ENCODE measurements around the gene MESD.
A peak's percentile ranks its signal among the peaks of the same experiment; 100 is the strongest.
"Not testable (repeated sequence)": the region's sequence is repeated elsewhere in the genome, so short reads cannot be mapped to it uniquely, and the experiment has no call there.

MESD gene

DNA sequence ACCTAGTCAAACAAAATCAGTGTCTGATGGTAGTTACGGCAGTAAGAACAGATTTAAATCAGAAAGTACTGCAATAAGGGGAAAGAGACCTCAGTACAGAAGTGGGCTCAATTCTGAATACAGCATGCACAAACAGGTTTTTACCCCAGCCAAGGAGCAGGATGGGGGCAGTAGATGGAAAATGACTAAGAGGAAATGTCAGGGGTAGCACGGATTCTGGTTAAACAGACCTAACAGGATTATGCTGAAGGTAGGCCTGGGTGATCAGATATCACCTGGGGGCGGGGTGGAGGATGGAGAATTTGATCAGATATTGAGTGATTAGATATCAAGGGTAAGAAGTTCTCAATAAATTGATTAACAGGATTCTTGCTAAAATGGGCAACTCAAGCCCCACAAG lies 19.0 kb downstream of the MESD start:
- in situ Hi-C loops (cut with MboI; ENCODE audit: low pct_unique_long_range_greater_than_20kb, low sequenced_read_pairs) = no loop called here
- no peak for DNase-seq

DNA sequence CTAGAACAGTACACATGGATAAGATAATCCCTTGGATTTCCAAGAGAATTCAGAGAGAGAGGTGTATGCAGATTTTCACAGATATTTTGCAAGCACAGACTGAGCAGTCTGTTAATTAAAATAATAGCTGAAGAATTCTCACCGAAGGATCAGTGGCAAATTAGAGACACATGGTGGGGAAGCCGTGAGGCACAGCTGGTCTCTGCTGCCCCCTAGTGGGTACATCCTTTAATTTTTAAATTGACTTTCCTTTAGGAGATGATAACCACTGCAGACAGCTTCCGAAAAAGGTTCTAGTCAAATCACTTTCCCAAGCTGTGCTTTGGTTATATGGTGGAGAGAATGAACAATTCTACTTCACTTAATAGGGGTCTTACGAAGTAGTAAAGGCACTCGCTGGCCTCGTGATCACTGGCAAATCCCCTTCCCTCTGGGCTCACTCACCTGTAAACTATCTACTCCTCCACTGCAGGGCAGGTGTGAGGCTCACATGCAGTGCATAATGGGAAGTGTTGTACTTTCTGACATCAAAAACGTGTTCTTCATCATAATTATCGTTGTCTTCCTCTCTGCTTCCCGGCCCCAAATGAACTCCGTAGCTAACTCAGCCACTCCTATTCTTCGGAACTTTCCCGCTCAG lies 19.5 kb downstream of the MESD start:
- in situ Hi-C loops (cut with MboI; ENCODE audit: low pct_unique_long_range_greater_than_20kb, low sequenced_read_pairs) = no loop called here

DNA sequence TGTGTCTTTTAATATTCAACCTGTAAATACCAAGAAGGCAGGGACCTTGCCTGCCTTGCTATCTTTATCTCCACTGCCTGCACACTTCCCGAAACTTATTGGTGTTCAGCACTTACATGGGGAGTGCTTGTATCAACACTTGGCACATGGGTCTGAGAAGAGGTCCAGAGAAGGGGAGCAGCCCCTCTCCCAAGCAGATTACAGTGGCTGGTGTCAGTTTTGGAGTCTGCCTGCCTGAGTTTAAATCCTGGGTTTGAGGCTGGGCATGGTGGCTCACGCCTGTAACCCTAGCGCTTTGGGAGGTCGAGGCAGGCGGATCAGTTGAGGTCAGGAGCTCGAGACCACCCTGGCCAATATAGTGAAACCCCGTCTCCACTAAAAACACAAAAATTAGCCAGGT lies 20.3 kb downstream of the MESD start:
- in situ Hi-C loops (cut with MboI; ENCODE audit: low pct_unique_long_range_greater_than_20kb, low sequenced_read_pairs) = no loop called here
- no peak for DNase-seq

More for the DNA sequence above, 19.5 kb downstream of the MESD start:
- peak; percentile 89 for DNase-seq

DNA sequence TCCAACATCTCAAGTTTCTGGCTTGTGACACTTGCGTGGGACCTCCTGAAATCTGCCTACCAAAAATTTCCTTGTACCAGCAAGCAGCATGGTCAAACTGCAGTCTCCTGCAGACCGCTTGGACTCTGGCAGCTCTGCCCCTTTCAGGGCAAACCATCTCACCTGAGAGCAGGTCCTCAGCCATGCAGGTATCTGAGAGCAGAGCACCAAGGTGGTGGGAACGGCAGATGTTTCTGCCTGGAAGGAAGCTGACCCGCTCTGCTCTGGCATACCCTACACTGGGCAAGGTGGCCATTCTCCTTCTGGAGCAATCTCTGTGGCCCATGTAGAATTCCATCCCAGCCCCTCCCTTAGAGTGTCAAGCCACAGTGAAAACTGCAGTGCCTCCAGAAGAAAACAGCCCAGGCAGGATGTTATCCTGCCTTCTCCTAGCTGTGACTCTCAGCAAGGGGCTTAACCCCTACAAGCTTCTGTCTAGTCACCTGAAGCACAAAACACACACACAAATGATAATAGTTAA lies 21.6 kb downstream of the MESD start:
- no peak for DNase-seq
- in situ Hi-C loops (cut with MboI; ENCODE audit: low pct_unique_long_range_greater_than_20kb, low sequenced_read_pairs) = no loop called here

DNA sequence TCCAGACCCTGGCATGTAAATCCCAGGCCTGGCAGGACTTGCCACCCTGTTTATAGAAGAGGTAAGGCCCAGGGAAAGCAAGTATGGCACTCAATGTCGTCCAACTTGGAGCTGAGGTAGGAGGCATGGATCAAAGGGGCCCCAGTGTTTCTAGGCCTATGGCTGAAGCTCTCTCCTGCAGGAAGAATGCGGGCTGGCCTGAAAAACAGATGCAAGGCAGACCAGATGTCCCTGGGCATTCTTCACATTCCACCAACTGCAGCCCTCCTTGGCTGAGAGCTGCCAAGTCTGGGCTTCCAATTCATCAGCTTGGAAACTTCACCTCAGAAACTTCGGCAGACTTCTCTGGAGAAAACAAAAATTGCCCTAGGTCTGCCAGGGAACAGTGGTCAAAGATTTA lies 22.2 kb downstream of the MESD start:
- DNase-seq = no peak

DNA sequence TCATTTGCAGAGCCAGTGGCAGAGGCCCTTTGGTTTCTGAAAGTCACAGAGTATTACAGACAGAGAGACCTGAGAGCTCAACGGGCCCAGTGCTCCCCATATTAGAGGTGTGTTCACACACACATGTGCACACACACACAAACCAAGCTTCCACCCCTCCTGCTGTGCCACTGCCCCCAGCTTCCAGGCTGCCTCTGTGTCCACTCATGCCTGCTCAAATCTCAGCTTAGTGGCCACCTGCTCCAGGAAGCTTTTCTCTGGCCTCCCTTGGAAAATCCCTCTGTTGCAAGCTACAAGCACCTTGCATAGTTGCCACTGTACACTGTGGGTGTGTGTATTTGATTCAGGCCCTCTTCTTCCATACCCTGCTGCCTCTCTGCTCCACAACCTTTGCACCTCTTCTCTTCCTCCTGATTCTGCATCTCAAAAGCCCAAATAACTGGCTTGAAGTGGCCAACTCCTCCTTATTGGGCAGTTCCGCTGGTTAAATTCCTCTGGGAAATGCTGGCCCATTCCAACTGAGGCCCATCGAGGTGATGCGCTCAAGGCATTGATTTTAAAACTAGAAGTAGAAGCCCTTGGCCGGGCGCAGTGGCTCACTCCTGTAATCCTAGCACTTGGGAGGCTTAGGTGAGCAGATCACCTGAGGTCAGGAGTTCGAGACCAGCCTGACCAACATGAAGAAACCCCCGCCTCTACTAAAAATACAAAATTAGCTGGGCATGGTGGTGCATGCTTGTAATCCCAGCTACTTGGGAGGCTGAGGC lies 23.0 kb downstream of the MESD start:
- in situ Hi-C loops (cut with MboI; ENCODE audit: low pct_unique_long_range_greater_than_20kb, low sequenced_read_pairs) = no loop called here
- no peak for DNase-seq

More for the DNA sequence above, 22.2 kb downstream of the MESD start:
- in situ Hi-C loops (cut with MboI; ENCODE audit: low pct_unique_long_range_greater_than_20kb, low sequenced_read_pairs) = no loop called here

DNA sequence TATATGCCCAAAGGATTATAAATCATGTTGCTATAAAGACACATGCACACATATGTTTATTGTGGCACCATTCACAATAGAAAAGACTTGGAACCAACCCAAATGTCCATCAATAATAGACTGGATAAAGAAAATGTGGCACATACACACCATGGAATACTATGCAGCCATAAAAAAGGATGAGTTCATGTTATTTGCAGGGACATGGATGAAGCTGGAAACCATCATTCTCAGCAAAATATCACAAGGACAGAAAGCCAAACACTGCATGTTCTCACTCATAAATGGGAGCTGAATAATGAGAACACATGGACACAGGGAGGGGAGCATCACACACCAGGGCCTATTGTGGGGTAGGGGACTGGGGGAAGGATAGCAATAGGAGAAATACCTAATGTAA lies 24.2 kb downstream of the MESD start:
- in situ Hi-C loops (cut with MboI; ENCODE audit: low pct_unique_long_range_greater_than_20kb, low sequenced_read_pairs); DNase-seq: not testable (repeated sequence)

DNA sequence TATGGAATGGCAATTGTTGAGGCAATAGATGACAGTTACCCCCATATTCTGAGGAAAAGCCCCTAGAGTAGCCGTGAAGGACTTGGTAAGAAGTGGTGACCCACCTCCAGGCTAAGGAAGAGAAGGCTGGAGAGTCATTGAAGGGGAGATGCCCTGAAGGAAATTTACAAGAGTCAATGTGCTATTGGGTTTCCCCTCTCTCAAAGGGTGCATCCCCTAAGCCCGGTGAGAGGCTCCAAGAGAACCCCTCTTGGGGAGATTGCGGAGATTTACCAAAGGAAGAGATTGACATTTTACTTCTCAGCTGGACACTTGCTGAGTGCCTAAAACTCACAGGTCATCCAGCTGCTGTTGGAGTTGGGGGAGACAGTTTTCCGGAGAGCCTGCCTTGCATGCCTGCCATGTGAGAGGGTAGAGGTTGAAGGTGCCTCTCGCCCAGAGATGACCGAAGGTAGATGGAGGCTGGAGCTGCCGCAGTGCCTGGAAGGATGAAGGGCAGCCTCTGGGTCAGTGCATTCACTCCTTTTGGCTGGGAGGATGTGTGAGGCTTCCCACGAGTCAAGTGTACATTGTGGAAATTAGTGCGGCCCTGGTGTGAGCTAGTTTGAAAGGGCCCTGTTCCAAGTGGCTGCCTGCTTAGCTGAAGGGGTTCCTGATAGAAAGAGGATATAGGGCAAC lies 30.7 kb downstream of the MESD start:
- no peak for DNase-seq
- in situ Hi-C loops (cut with MboI; ENCODE audit: low pct_unique_long_range_greater_than_20kb, low sequenced_read_pairs) = no loop called here

DNA sequence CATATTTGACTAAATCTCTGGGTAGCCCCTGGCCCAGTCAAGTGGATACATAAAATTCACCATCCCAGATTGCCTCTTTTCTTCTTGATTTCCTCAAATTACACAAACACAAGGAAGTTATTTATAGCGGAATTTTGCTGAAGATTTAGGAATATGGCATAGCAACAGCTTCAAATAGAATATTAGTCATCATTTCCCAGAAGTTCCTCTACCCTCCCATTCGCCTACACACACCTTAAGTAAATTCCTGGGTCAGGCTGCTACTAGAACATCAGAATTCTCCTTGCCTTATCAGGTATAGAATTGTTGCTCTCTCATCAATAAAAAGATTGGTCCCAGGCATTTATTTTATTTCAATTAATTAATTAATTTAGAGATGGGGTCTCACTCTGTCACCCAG lies 31.6 kb downstream of the MESD start:
- no peak for DNase-seq
- in situ Hi-C loops (cut with MboI; ENCODE audit: low pct_unique_long_range_greater_than_20kb, low sequenced_read_pairs) = no loop called here

DNA sequence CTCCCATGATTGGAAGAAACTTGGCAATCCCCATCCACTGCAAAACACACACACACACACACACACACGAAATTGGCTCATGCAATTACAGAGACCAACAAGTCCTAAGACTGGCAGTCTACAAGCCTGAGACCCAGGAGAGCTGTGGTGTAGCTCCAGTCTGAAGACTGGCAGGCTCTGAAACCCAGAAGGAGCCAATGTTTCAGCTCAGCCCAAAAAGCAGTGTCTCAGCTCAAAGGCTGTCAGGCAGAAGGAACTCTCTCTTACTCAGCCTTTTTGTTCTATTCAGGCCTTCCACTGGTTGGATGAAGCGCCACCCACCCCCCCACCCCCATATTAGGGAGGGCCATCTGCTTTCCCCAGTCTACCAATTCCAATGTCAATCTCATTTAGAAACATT lies 32.1 kb downstream of the MESD start:
- in situ Hi-C loops (cut with MboI; ENCODE audit: low pct_unique_long_range_greater_than_20kb, low sequenced_read_pairs) = no loop called here

DNA sequence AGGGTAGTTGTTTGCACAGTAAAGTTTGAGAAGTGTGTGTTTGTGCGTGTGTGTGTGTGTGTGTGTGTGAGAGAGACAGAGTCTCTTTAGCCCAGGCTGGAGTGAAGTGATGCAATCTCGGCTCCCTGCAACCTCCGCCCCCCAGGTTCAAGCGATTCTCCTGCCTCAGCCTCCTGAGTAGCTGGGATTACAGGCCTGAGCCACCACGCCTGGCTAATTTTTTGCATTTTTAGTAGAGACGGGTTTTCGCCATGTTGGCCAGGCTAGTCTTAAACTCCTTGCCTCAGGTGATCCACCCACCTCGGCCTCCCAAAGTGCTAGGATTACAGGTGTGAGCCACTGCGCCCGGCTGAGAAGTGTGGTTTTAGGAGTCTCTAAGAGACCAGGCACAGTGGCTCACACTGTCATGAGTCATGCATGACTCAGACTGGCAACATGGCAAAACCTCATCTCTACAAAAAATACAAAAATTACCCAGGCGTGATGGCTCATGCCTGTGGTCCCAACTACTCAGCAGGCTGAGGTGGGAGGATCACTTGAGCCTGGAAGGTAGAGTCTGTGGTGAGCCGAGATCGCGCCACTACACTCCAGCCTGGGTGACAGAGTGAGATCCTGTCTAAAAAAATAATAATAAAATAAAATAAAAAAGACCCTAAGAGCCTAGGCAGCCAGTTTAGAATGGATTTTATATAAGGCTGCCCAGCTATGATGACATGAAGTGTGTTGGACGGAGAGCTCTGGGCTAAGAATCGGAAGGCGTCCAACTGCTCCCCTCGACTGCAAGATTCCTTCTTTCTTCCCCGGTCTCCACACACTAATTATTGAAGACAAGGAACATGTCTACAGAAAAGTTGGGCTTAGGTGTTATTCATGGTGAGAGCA lies 33.8 kb downstream of the MESD start:
- peak; percentile 74 for DNase-seq
- in situ Hi-C loops (cut with MboI; ENCODE audit: low pct_unique_long_range_greater_than_20kb, low sequenced_read_pairs) = not testable (repeated sequence)

More for the DNA sequence above, 32.1 kb downstream of the MESD start:
- DNase-seq = no peak

DNA sequence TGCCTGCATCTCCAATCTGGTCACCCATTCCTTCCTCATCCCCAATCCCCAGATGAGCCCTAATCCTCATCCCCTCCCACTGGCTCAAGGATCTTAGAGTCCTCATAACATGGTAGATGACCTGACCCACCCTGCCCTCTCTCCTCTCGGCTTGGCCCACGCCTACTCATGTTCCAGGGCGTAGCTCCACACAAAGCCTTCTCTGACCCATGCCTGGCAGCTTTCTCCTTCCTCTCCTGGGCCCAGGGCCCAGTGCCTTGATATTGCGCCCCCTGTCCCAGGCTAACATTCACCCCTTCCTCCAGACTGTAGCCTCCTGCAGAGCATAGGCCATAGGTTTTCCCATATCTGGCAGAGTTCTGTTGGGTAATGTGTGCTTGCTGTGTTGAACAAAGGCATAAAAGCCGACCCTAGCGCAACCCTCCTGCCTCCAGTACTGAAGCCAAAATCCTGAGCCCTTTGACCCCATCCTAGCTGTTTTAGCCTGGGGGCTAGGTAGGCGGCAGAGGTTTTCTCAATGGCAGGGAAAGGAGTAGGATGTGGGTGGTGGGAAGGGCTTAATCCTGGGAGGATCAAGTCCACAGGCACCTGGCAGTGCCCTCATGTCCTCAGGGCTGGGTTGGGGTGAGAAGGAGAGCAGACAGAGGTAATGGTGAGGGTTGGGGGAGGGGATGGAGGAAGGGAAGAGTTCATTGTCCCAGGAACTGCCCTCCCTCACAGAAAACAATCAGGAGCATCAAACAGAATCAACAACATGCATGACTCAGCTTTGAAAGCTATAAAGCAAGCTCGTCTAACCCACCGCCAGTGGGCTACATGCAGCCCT lies 35.5 kb downstream of the MESD start:
- DNase-seq = no peak
- in situ Hi-C loops (cut with MboI; ENCODE audit: low pct_unique_long_range_greater_than_20kb, low sequenced_read_pairs) = no loop called here

DNA sequence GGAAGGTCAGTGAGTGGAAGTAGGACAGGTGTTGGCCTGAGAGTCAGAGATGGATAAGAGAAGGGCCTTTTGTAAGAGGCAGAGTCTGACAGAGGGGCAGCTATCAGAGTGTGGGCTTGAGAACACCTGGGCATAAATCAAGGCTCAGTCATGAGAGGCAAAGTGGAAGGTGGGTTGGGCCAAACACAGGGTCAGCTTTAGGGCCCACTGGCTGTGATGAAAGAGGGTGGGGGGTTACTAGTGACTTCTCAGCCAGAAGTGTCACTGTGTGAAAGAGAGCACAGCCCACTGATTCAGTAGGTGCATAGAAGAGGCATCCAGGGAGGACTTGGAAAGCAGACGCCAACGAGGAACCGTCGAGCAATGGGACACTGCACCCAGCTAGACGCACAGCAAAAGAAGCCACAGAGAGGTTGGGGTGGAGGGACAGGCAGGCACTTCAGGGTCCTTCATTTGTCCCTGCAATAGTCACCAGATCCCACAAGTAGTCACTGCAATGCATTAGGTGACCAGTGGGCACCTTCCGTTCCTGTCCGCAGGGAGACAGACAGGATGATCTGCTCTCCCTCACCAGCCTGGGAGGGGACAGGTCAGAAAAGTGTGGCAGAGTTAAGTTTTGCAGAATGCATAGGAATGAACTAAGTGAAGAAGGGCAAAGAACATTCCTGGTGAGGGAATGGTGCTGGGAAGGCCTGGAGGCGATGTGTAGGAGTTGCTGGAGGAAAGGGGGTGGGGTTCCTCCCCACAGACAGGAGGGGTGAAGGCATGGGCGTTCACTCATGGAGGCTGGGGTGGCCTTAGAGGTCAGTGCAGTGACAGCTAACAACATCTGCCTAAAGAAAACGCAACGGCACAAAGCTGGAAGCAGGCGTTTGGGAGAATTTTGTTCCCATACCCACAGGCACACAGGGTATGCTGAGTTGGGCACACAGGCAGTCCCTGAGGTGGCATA lies 36.3 kb downstream of the MESD start:
- in situ Hi-C loops (cut with MboI; ENCODE audit: low pct_unique_long_range_greater_than_20kb, low sequenced_read_pairs) = no loop called here
- DNase-seq = no peak

DNA sequence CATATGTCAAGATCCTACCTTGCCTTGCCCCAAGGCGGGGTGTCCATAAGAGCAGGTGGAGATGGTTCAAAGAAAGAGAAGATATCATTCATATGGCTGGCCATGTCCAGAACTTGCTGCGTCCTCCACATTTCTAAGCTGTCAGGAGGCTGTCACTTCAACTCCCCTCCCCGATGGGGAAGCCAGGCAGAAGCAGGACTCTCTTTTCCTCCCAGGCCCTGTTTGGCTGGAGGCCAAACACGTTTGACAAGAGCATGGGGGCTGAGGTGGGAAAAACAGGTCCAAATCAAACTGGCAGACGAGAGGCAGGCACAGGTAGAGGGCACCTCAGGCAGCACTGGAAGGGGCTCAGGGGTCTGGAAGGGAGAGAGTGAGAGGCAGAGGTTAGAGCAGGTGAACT lies 37.7 kb downstream of the MESD start:
- in situ Hi-C loops (cut with MboI; ENCODE audit: low pct_unique_long_range_greater_than_20kb, low sequenced_read_pairs) = no loop called here

DNA sequence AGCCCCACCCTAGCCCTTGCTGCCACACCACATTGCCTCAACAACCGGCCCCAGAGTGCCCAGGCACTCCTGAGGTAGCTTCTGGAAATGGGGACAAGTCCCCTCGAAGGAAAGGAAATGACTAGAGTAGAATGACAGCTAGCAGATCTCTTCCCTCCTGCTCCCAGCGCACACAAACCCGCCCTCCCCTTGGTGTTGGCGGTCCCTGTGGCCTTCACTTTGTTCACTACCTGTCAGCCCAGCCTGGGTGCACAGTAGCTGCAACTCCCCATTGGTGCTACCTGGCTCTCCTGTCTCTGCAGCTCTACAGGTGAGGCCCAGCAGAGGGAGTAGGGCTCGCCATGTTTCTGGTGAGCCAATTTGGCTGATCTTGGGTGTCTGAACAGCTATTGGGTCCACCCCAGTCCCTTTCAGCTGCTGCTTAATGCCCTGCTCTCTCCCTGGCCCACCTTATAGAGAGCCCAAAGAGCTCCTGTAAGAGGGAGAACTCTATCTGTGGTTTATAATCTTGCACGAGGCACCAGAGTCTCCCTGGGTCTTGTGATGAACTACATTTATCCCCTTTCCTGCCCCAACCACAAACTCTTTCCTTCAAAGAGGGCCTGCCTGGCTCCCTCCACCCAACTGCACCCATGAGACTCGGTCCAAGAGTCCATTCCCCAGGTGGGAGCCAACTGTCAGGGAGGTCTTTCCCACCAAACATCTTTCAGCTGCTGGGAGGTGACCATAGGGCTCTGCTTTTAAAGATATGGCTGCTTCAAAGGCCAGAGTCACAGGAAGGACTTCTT lies 39.1 kb downstream of the MESD start:
- no peak for DNase-seq
- in situ Hi-C loops (cut with MboI; ENCODE audit: low pct_unique_long_range_greater_than_20kb, low sequenced_read_pairs) = no loop called here

More for the DNA sequence above, 37.7 kb downstream of the MESD start:
- DNase-seq = no peak

DNA sequence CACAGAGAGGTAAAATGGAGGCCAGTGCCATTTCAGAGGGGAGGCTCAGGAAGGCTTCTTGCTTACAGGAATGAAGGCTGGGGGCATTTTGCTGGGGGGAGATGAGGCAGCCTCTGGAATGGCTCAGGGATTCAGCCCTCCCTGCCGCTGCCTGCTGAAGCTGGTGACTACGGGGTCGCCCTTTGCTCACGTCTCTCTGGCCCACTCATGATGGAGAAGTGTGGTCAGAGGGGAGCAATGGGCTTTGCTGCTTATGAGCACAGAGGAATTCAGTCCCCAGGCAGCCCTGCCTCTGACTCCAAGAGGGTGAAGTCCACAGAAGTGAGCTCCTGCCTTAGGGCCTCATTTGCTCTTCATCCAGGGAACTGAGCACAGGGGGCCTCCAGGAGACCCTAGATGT lies 39.9 kb downstream of the MESD start:
- in situ Hi-C loops (cut with MboI; ENCODE audit: low pct_unique_long_range_greater_than_20kb, low sequenced_read_pairs) = no loop called here
- DNase-seq = no peak
